HepG2 (cell line): ENCODE measurements around the gene MAPK8IP3. TPM values are rescaled to one million over a fixed set of nuclear protein-coding genes. Genes with fewer than 3 reads are reported as not detected.

ENCODE experiments used
- ETS1 ChIP-seq: sonication (generic); formaldehyde crosslinking; IDR thresholded peaks from 2 replicates; pipeline ENCODE4 v1.4.0; 2020; ENCODE audit warnings: missing genetic modification reagents
- HMGXB3 ChIP-seq: sonication (generic); formaldehyde crosslinking; IDR thresholded peaks from 2 replicates; pipeline ENCODE4 v1.4.0; 2020; ENCODE audit warnings: missing genetic modification reagents, borderline replicate concordance
- MED8 ChIP-seq: sonication (generic); formaldehyde crosslinking; IDR thresholded peaks from 2 replicates; pipeline ENCODE4 v1.8.1; 2023; ENCODE audit warnings: mild to moderate bottlenecking, missing genetic modification reagents; ENCODE audit not compliant: insufficient replicate concordance
- SKI ChIP-seq: fragments of 450-650 bp; IDR thresholded peaks from one replicate; pipeline ENCODE4 v1.6.1; 2018; ENCODE audit warnings: mild to moderate bottlenecking; ENCODE audit not compliant: partially characterized antibody
- SP5 ChIP-seq: IDR thresholded peaks from 2 replicates; pipeline ENCODE4 v1.6.1; 2016; ENCODE audit warnings: low read depth, borderline replicate concordance
- TOPORS ChIP-seq: sonication (generic); formaldehyde crosslinking; IDR thresholded peaks from 2 replicates; pipeline ENCODE4 v1.8.0; 2023; ENCODE audit warnings: mild to moderate bottlenecking, missing genetic modification reagents
- ZBTB2 ChIP-seq: sonication (generic); formaldehyde crosslinking; IDR thresholded peaks from 2 replicates; pipeline ENCODE4 v1.8.0; 2022; ENCODE audit warnings: low read depth, missing genetic modification reagents
- ZC3H13 ChIP-seq: sonication (generic); formaldehyde crosslinking; IDR thresholded peaks from 2 replicates; pipeline ENCODE4 v1.8.1; 2023; ENCODE audit warnings: mild to moderate bottlenecking, missing genetic modification reagents, moderate library complexity
- ZNF614 ChIP-seq: IDR thresholded peaks from 2 replicates; pipeline ENCODE4 v1.6.1; 2018; ENCODE audit warnings: missing biosample characterization, missing genetic modification reagents, inconsistent platforms, borderline replicate concordance
- ZZZ3 ChIP-seq: sonication (generic); formaldehyde crosslinking; IDR thresholded peaks from 2 replicates; pipeline ENCODE4 v1.4.0; 2020; ENCODE audit warnings: missing genetic modification reagents, mild to moderate bottlenecking, borderline replicate concordance
- polyA plus RNA-seq, 8 experiments: library from polyadenylated mRNA; depleted of rRNA in 3 of 8; stranded (reverse) in 7 of 8; unstranded in 1 of 8; fragments of >200 nt; fragmentation: Illumina TruSeq in 4 of 8; extraction: Trizol in 4 of 8; gene quantifications; 2 replicates each; pipeline versions ENCODE4 v1.2.1 to v1.2.3, GENCODE V29; 2011 to 2016; ENCODE audit warnings: low read depth in 4 of 8, missing spikeins in 1 of 8, mixed read lengths in 1 of 8; ENCODE audit not compliant: insufficient read depth in 1 of 8
- total RNA-seq, 5 experiments: library from RNA; depleted of rRNA; stranded (reverse); fragments of >200 nt; fragmentation: Illumina TruSeq; extraction: Trizol; gene quantifications; 2 replicates each; pipeline ENCODE4 v1.2.3, GENCODE V29; 2016; ENCODE audit warnings: low read depth in 1 of 5
- TF ChIP-seq, protein P1 (sequence below): sonication (generic); formaldehyde crosslinking; IDR thresholded peaks from 2 replicates; pipeline ENCODE4 v1.4.0; 2020; ENCODE audit warnings: missing genetic modification reagents
- TF ChIP-seq, protein P2 (sequence below): IDR thresholded peaks from 2 replicates; pipeline ENCODE4 v1.6.1; 2016; ENCODE audit warnings: control low read depth
- TF ChIP-seq, protein P3 (sequence below): sonication (generic); formaldehyde crosslinking; IDR thresholded peaks from 2 replicates; pipeline ENCODE4 v1.4.0; 2020; ENCODE audit warnings: missing genetic modification reagents, borderline replicate concordance

The MAPK8IP3 gene
- total and polyA plus RNA-seq, 2 of the 13 experiments (the other 11 are each of a cell fraction or from before 2014, with no cell fraction given), result 25.1 to 41.7 TPM

DNA sequence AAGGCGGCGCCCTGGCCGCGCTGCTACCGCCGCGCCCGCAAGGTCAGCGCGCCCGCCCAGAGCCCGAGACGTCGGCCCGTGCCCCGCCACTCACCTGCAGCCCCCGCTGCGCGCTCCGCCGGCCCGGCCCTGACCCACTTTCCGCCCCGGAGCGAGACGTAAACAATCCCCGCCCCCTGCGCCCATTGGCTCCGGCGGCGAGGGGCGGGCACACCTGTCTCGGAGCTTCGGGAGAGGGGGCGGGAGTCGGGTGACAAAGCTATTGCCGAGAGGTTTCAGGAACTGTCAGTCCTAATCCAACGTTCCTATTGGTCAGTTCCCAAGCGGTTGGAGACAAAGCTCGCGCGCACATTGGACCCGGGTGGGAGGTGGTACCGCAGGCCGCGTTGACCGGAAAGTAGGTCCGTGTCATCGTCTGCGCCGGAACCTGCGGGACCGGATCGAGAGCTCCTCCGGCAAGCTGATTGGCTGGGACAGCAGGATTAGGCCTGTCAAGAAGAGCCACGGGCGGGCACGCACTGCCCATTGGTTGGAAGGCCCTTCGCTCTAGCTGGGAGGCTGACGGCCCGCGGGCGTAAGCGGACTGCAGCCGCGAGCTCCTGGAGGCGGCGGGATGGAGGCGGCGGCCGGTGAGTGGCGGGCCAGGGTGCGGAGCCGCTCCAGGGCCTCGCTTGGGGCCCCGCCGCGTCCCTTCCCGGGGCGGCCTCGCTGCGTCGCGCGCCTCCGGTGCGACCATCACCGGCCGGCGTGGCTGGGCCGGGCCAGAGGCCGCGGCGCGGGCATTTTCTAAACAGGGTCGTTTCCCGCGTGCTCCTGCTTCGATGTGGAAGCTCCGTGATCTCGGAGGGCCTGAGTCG lies 76.6 kb downstream of the MAPK8IP3 start, which contains the start of the genes NUBP2 and SPSB3 (continued):
- TF ChIP-seq, protein P1, sequence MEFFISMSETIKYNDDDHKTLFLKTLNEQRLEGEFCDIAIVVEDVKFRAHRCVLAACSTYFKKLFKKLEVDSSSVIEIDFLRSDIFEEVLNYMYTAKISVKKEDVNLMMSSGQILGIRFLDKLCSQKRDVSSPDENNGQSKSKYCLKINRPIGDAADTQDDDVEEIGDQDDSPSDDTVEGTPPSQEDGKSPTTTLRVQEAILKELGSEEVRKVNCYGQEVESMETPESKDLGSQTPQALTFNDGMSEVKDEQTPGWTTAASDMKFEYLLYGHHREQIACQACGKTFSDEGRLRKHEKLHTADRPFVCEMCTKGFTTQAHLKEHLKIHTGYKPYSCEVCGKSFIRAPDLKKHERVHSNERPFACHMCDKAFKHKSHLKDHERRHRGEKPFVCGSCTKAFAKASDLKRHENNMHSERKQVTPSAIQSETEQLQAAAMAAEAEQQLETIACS (CRISPR knock-in tag), result no peak
- TF ChIP-seq ZC3H13 (CRISPR knock-in tag) (peak; percentile 84), TOPORS (CRISPR knock-in tag) (peak; percentile 7; the same call in 1 of the 2 replicates), ZBTB2 (CRISPR knock-in tag) (peak; percentile 90), SP5 (peak; percentile 31; the same call in 1 of the 2 replicates), ZZZ3 (CRISPR knock-in tag) (peak; percentile 69; the same call in 1 of the 2 replicates), ZNF614 (CRISPR knock-in tag) (peak; percentile 60; the same call in 1 of the 2 replicates), MED8 (no peak), HMGXB3 (peak; percentile 59; the same call in 1 of the 2 replicates), SKI (peak; percentile 85), ETS1 (CRISPR knock-in tag) (no peak)
- TF ChIP-seq, protein P2, sequence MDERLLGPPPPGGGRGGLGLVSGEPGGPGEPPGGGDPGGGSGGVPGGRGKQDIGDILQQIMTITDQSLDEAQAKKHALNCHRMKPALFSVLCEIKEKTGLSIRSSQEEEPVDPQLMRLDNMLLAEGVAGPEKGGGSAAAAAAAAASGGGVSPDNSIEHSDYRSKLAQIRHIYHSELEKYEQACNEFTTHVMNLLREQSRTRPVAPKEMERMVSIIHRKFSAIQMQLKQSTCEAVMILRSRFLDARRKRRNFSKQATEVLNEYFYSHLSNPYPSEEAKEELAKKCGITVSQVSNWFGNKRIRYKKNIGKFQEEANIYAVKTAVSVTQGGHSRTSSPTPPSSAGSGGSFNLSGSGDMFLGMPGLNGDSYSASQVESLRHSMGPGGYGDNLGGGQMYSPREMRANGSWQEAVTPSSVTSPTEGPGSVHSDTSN (CRISPR knock-in tag), result peak; percentile 94
- TF ChIP-seq, protein P3, sequence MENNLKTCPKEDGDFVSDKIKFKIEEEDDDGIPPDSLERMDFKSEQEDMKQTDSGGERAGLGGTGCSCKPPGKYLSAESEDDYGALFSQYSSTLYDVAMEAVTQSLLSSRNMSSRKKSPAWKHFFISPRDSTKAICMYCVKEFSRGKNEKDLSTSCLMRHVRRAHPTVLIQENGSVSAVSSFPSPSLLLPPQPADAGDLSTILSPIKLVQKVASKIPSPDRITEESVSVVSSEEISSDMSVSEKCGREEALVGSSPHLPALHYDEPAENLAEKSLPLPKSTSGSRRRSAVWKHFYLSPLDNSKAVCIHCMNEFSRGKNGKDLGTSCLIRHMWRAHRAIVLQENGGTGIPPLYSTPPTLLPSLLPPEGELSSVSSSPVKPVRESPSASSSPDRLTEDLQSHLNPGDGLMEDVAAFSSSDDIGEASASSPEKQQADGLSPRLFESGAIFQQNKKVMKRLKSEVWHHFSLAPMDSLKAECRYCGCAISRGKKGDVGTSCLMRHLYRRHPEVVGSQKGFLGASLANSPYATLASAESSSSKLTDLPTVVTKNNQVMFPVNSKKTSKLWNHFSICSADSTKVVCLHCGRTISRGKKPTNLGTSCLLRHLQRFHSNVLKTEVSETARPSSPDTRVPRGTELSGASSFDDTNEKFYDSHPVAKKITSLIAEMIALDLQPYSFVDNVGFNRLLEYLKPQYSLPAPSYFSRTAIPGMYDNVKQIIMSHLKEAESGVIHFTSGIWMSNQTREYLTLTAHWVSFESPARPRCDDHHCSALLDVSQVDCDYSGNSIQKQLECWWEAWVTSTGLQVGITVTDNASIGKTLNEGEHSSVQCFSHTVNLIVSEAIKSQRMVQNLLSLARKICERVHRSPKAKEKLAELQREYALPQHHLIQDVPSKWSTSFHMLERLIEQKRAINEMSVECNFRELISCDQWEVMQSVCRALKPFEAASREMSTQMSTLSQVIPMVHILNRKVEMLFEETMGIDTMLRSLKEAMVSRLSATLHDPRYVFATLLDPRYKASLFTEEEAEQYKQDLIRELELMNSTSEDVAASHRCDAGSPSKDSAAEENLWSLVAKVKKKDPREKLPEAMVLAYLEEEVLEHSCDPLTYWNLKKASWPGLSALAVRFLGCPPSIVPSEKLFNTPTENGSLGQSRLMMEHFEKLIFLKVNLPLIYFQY (CRISPR knock-in tag), result peak; percentile 94; the same call in 1 of the 2 replicates
